Activated CD4-positive, alpha-beta T cell treated with anti-CD3 and anti-CD28 coated beads, Interleukin-2, amount 50 U/mL, for 16 hours (primary cell): ENCODE results near the gene MN1.
"Not testable (repeated sequence)": the region's sequence is repeated elsewhere in the genome, so short reads cannot be mapped to it uniquely, and the experiment has no call there.

Experiments used
- DNase-seq: peaks from one replicate; pipeline ENCODE4 v3.0.0-alpha.2; 2020

MN1 gene

GRCh38 chr22:27755521-27756211, 45.9 kb downstream of the MN1 start:
- no peak for DNase-seq

GRCh38 chr22:27754888-27755480, 46.6 kb downstream of the MN1 start:
- DNase-seq, result no peak

GRCh38 chr22:27754247-27754887, 47.2 kb downstream of the MN1 start:
- no peak for DNase-seq

GRCh38 chr22:27752771-27753170, 48.8 kb downstream of the MN1 start:
- no peak for DNase-seq

- DNase-seq, result no peak
Observed at GRCh38 chr22:27752141-27752540, 49.4 kb downstream of the MN1 start.

- no peak for DNase-seq
Observed at GRCh38 chr22:27751277-27752070, 50.1 kb downstream of the MN1 start.

- no peak for DNase-seq
Observed at GRCh38 chr22:27750584-27751265, 50.8 kb downstream of the MN1 start.

- no peak for DNase-seq
Observed at GRCh38 chr22:27749597-27750225, 51.8 kb downstream of the MN1 start.

- DNase-seq, result no peak
Observed at GRCh38 chr22:27748751-27749191, 52.8 kb downstream of the MN1 start.

- DNase-seq, result no peak
Observed at GRCh38 chr22:27748349-27748748, 53.2 kb downstream of the MN1 start.

GRCh38 chr22:27747396-27748221, 53.9 kb downstream of the MN1 start:
- no peak for DNase-seq

- no peak for DNase-seq
Observed at GRCh38 chr22:27746918-27747317, 54.6 kb downstream of the MN1 start.

GRCh38 chr22:27745809-27746208, 55.7 kb downstream of the MN1 start:
- DNase-seq, result no peak

GRCh38 chr22:27745154-27745553, 56.4 kb downstream of the MN1 start:
- no peak for DNase-seq

- not testable (repeated sequence) for DNase-seq
Observed at GRCh38 chr22:27744078-27744477, 57.5 kb downstream of the MN1 start.

GRCh38 chr22:27740202-27740748, 61.3 kb downstream of the MN1 start:
- DNase-seq, result no peak

GRCh38 chr22:27737521-27737920, 64.0 kb downstream of the MN1 start:
- no peak for DNase-seq

- DNase-seq, result no peak
Observed at GRCh38 chr22:27734066-27734465, 67.5 kb downstream of the MN1 start.

GRCh38 chr22:27732841-27733240, 68.7 kb downstream of the MN1 start:
- DNase-seq, result no peak

GRCh38 chr22:27732391-27732790, 69.2 kb downstream of the MN1 start:
- no peak for DNase-seq

- DNase-seq, result no peak
Observed at GRCh38 chr22:27731621-27732020, 69.9 kb downstream of the MN1 start.
